Measurements from ENCODE around the gene RPP21.
A peak's percentile ranks its signal among the peaks of the same experiment; 100 is the strongest.

DNA sequence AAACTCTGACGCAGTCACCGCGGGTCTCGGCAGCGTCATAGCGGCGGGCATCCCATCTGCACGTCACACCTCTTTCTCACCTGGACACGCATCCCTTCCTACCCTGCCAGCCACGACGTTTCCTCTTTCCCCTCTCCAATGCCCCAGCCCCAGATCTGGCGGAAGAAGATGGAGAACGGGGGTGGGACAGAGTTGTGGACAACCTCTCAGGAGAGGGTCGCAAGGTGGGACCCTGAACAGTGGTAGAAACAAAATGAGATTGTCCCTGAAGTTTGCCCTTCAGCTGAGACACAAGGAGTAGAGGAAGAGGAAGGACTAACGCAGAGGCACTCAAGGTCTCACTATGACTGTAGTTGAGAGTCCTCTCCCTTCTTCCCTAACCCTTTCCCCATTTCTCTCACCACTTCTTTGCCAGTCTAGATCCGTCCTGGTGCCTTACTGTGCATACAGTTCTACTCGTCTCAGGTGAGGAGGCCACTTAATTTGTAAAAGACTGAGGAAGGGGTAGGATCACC, 17.7 kb upstream of the RPP21 start:
- TF ChIP-seq, protein P1, sequence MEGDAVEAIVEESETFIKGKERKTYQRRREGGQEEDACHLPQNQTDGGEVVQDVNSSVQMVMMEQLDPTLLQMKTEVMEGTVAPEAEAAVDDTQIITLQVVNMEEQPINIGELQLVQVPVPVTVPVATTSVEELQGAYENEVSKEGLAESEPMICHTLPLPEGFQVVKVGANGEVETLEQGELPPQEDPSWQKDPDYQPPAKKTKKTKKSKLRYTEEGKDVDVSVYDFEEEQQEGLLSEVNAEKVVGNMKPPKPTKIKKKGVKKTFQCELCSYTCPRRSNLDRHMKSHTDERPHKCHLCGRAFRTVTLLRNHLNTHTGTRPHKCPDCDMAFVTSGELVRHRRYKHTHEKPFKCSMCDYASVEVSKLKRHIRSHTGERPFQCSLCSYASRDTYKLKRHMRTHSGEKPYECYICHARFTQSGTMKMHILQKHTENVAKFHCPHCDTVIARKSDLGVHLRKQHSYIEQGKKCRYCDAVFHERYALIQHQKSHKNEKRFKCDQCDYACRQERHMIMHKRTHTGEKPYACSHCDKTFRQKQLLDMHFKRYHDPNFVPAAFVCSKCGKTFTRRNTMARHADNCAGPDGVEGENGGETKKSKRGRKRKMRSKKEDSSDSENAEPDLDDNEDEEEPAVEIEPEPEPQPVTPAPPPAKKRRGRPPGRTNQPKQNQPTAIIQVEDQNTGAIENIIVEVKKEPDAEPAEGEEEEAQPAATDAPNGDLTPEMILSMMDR (tag by site-specific recombination; IDR thresholded peaks at IDR 0.05), result no peak
- TF ChIP-seq ZNF121 (tag by site-specific recombination; IDR thresholded peaks at IDR 0.05), result no peak
- TF ChIP-seq ZNF701 (tag by site-specific recombination; IDR thresholded peaks at IDR 0.05), result 0 out of 2 replicates have a peak, but pooled peaks have one; percentile 32
- TF ChIP-seq, protein P2, sequence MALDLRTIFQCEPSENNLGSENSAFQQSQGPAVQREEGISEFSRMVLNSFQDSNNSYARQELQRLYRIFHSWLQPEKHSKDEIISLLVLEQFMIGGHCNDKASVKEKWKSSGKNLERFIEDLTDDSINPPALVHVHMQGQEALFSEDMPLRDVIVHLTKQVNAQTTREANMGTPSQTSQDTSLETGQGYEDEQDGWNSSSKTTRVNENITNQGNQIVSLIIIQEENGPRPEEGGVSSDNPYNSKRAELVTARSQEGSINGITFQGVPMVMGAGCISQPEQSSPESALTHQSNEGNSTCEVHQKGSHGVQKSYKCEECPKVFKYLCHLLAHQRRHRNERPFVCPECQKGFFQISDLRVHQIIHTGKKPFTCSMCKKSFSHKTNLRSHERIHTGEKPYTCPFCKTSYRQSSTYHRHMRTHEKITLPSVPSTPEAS (tag by site-specific recombination; IDR thresholded peaks at IDR 0.05), result no peak
- TF ChIP-seq HOXA7 (CRISPR knock-in tag; IDR thresholded peaks at IDR 0.05; ENCODE audit: borderline replicate concordance), result no peak
- TF ChIP-seq, protein P3, sequence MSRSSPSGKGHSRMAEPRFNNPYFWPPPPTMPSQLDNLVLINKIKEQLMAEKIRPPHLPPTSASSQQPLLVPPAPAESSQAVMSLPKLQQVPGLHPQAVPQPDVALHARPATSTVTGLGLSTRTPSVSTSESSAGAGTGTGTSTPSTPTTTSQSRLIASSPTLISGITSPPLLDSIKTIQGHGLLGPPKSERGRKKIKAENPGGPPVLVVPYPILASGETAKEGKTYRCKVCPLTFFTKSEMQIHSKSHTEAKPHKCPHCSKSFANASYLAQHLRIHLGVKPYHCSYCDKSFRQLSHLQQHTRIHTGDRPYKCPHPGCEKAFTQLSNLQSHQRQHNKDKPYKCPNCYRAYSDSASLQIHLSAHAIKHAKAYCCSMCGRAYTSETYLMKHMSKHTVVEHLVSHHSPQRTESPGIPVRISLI (tag by site-specific recombination; IDR thresholded peaks at IDR 0.05), result no peak
- TF ChIP-seq ZSCAN23 (tag by site-specific recombination; IDR thresholded peaks at IDR 0.05), result no peak
- TF ChIP-seq ZNF776 (tag by site-specific recombination; IDR thresholded peaks at IDR 0.05; ENCODE audit: borderline replicate concordance), result no peak
- TF ChIP-seq ZNF707 (tag by site-specific recombination; IDR thresholded peaks at IDR 0.05), result no peak
